ENCODE measurements around the gene PCDH15. TPM values are rescaled to one million over a fixed set of nuclear protein-coding genes. Genes with fewer than 3 reads are reported as not detected.

The PCDH15 gene
- total RNA-seq: under 0.01 and 0.19 TPM in 2 replicates

DNA sequence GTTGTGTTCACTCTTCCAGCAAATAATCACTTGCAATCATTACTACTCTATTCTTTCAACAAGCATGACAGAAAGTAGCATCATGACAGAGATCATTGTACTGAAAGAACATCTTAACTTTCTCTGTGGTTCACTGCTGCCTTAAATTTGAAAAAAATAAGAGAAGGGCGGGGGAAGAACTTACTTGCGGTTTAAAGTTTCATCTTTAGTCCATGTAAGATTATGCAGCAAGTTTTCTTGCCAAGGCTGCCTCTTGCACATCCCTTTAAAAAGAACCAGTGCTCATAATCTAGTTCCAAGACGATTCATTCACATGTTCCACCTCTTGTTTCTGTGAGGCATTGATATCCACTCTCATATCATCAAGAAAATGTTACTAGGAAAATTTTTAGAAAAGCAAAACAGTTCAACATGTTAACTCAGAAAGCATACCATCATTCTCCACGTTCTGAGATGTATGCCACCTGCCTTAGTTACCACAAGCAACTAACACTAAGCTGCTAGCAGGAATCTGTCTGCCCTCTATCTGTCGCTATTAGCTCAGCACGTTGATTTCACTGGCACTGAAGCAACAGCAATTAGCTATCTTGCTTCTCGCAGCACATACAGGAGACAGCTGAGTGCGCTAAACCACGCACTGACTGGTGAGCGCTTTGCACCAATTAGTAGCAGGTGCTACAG is at the start of gene PCDH15:
PCDH15 (minus strand) TSS at position 491 of the 681 bp plus-strand sequence. CDS start 136,969 bp downstream, outside the sequence.

Small RNAs within 50 kb of the gene (small RNA-seq; reads per million reads assigned to genes)
- gene AL365496.1 (0.13 reads per million), gene MIR548F1 (not detected), gene RNU6-687P (not detected)
